AG04449 (cell line): ENCODE measurements around the gene FLT3.

Source experiments
- CTCF ChIA-PET: fragments of 350-600 bp; formaldehyde crosslinking; extraction: SDS; loops from one replicate; lab custom pipeline; 2021; ENCODE audit warnings: antibody characterized with exemption; lab: Yijun Ruan, JAX
- POLR2A ChIA-PET: fragments of 400-600, 350-600 bp; formaldehyde crosslinking; extraction: SDS; loops from one replicate; lab custom pipeline; 2020; ENCODE audit warnings: antibody characterized with exemption, inconsistent platforms; lab: Yijun Ruan, JAX
- DNase-seq: peaks from one replicate; pipeline ENCODE4 v3.0.0-alpha.2; 2010; ENCODE audit warnings: low read depth, low spot score
- H3K4me3 ChIP-seq: 2 replicates; pipeline ENCODE4 v1.5.1; 2011; ENCODE audit warnings: low read depth, mild to moderate bottlenecking, control low read depth, low read length
- TF ChIP-seq, protein P1 (sequence below): IDR thresholded peaks from one replicate; pipeline ENCODE4 v1.5.1; 2011; ENCODE audit warnings: mild to moderate bottlenecking, moderate library complexity, low read length, control low read depth, inconsistent platforms; ENCODE audit not compliant: insufficient read depth; ENCODE audit errors: missing control alignments

FLT3 gene

GRCh38 chr13:27968316-27969081 is 131.9 kb downstream of the FLT3 start:
- H3K4me3 ChIP-seq: no peak overlapping the region
- POLR2A ChIA-PET: no interaction called here

DNA sequence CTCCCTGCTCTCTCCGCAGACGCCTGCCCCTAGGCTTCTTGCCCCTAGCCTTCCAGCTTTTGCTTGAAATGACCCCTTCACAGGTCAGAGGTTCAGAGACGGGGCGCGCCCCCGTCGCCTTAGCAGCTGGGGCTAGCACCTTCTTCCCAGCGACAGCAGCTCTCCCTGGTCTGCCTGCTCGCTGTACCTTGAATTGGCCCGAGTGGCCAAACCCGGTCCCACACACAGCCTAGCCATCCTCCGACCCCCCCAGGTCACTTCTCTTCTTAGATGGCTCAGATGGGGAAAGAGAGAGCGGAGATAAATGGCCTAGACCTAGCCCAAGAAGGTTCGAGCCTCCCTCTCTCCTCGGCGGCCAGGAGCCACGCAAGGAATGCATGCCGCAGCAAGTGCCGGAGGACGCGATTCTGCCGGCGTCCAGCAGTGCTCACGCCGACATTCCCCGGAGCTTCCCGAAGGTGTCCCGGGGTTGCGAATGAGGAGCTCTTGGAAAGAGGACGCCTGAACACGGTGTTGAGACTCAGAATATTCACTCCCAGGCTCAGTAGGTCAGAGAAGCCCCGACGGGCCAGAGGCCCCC is 132.6 kb downstream of the FLT3 start:
- ChIA-PET CTCF (interaction anchor here (0.7 to 1.9 kb wide), 6 partner anchors 12 to 1037 kb away, joined by 3 to 8 read pairs (median 4); no protein-coding TSS in a partner anchor), POLR2A (no interaction called here)
- no peak for DNase-seq
- TF ChIP-seq, protein P1, sequence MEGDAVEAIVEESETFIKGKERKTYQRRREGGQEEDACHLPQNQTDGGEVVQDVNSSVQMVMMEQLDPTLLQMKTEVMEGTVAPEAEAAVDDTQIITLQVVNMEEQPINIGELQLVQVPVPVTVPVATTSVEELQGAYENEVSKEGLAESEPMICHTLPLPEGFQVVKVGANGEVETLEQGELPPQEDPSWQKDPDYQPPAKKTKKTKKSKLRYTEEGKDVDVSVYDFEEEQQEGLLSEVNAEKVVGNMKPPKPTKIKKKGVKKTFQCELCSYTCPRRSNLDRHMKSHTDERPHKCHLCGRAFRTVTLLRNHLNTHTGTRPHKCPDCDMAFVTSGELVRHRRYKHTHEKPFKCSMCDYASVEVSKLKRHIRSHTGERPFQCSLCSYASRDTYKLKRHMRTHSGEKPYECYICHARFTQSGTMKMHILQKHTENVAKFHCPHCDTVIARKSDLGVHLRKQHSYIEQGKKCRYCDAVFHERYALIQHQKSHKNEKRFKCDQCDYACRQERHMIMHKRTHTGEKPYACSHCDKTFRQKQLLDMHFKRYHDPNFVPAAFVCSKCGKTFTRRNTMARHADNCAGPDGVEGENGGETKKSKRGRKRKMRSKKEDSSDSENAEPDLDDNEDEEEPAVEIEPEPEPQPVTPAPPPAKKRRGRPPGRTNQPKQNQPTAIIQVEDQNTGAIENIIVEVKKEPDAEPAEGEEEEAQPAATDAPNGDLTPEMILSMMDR: no peak
- no peak overlapping the region for H3K4me3 ChIP-seq

More at GRCh38 chr13:27968316-27969081, 131.9 kb downstream of the FLT3 start:
- TF ChIP-seq, protein P1: no peak
- DNase-seq: no peak
- CTCF ChIA-PET: interaction anchor here (1.0 to 1.9 kb wide), 5 partner anchors 13 to 139 kb away, joined by 3 to 8 read pairs (median 4); no protein-coding TSS in a partner anchor

- POLR2A ChIA-PET: no interaction called here
- TF ChIP-seq, protein P1: no peak
- CTCF ChIA-PET: interaction anchor here (0.7 to 1.9 kb wide), 6 partner anchors 11 to 1037 kb away, joined by 3 to 8 read pairs (median 4); no protein-coding TSS in a partner anchor
- H3K4me3 ChIP-seq: no peak overlapping the region
- no peak for DNase-seq
Observed at GRCh38 chr13:27967203-27967735, 133.1 kb downstream of the FLT3 start.

- DNase-seq: no peak
- ChIA-PET CTCF (interaction anchor here (0.7 to 1.9 kb wide), 2 partner anchors 13 to 1036 kb away, joined by 3 to 8 read pairs; no protein-coding TSS in a partner anchor), POLR2A (no interaction called here)
- no peak overlapping the region for H3K4me3 ChIP-seq
- TF ChIP-seq, protein P1: no peak
Observed at GRCh38 chr13:27966641-27967202, 133.7 kb downstream of the FLT3 start.

DNA sequence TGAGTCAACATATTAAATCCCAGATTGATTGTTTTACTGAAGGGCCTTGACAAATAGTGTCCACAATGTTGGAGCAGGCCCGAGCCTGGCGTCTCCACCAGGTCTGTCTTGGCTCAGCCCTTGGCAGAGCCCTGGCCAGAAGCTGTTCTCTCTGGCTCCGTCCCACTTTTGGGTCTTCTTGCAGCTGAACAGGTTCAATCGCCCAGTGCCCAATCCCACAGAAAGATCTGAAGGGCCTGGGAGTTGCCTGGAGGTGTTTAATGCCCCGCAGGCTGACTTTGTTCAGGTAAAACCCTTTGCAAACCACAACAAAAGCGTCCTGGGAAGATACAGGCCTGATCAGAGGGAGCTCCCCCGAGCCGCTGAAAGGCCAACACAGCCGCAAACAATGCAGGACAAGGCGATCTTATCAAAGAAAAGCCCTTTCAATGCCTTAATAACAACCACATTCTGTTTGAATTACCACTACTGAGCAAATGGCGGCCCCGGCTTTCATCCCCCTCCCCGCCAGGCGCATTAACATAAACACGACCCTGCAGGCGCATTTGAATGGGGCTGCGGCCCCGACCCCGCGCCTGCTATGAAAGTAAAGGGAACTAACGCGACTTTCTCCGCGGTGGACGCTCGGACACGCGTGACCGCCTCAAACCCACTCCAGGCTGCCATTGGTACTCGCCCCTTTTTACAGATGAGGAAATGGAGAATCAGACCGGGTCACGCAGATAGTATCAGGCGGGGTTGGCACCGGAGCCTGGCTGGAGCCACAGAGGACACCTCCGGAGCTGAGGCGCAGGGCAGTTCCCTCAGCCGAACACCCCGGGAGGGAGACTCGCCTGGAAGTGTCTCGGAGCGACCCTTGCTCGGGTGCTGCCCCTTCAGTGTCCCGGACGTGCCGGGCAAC is 134.4 kb downstream of the FLT3 start:
- H3K4me3 ChIP-seq: no peak overlapping the region
- DNase-seq: no peak
- POLR2A ChIA-PET: no interaction called here
- CTCF ChIA-PET: interaction anchor here (1.7 to 2.0 kb wide), 2 partner anchors 12 to 19 kb away, joined by 6 to 13 read pairs; no protein-coding TSS in a partner anchor
- TF ChIP-seq, protein P1: no peak
